SH-SY5Y (cell line): ENCODE results near the gene DMWD.

Experiments
- GATA2 ChIP-seq: IDR thresholded peaks from 2 replicates; pipeline ENCODE4 v1.6.1; 2011; ENCODE audit warnings: mild to moderate bottlenecking, low read depth, low read length
- GATA3 ChIP-seq: IDR thresholded peaks from 2 replicates; pipeline ENCODE4 v1.6.1; 2011; ENCODE audit warnings: low read depth, mild to moderate bottlenecking, low read length, moderate library complexity

- TF ChIP-seq GATA2 (no peak), GATA3 (no peak)
Observed at GRCh38 chr19:45801603-45802175, 9.0 kb upstream of the DMWD start.
